ENCODE results near the gene ERVW-1.
"Not testable (repeated sequence)": the region's sequence is repeated elsewhere in the genome, so short reads cannot be mapped to it uniquely, and the experiment has no call there.

ERVW-1 gene

GRCh38 chr7:92477681-92478080 lies at the start of gene ERVW-1:
Gene ERVW-1 (minus strand): TSS chr7:92477946. CDS start chr7:92470381, 7,565 bp downstream.
- not testable (repeated sequence) for DNase-seq (ENCODE audit: low read depth in 2 of 2)

GRCh38 chr7:92523110-92523509 lies 45.4 kb upstream of the ERVW-1 start:
- no peak for DNase-seq (ENCODE audit: low read depth in 2 of 2)

- DNase-seq (ENCODE audit: low read depth in 2 of 2), result no peak
These were observed 42.3 kb upstream of the ERVW-1 start for GRCh38 chr7:92520024-92520423.

- DNase-seq (ENCODE audit: low read depth in 2 of 2), result no peak
These were observed 39.9 kb upstream of the ERVW-1 start for GRCh38 chr7:92517631-92518030.

- DNase-seq (ENCODE audit: low read depth in 2 of 2), result no peak
These were observed 35.6 kb upstream of the ERVW-1 start for GRCh38 chr7:92513167-92513902.

GRCh38 chr7:92508946-92509345 lies 31.2 kb upstream of the ERVW-1 start:
- DNase-seq (ENCODE audit: low read depth in 2 of 2), result no peak

- DNase-seq (ENCODE audit: low read depth in 2 of 2), result no peak
These were observed 28.6 kb upstream of the ERVW-1 start for GRCh38 chr7:92506363-92506762.

GRCh38 chr7:92504563-92504962 lies 26.8 kb upstream of the ERVW-1 start:
- DNase-seq (ENCODE audit: low read depth in 2 of 2), result no peak

GRCh38 chr7:92503767-92504166 lies 26.0 kb upstream of the ERVW-1 start:
- DNase-seq (ENCODE audit: low read depth in 2 of 2), result no peak

- DNase-seq (ENCODE audit: low read depth in 2 of 2), result no peak
These were observed 20.8 kb upstream of the ERVW-1 start for GRCh38 chr7:92498557-92498956.

- DNase-seq (ENCODE audit: low read depth in 2 of 2), result no peak
These were observed 19.1 kb upstream of the ERVW-1 start for GRCh38 chr7:92496876-92497275.

- DNase-seq (ENCODE audit: low read depth in 2 of 2), result no peak
These were observed 11.9 kb upstream of the ERVW-1 start for GRCh38 chr7:92489634-92490033.

- no peak for DNase-seq (ENCODE audit: low read depth in 2 of 2)
These were observed 10.1 kb upstream of the ERVW-1 start for GRCh38 chr7:92487804-92488203.

- no peak for DNase-seq (ENCODE audit: low read depth in 2 of 2)
These were observed 8.2 kb upstream of the ERVW-1 start for GRCh38 chr7:92485974-92486373.

GRCh38 chr7:92485267-92485892 lies 7.6 kb upstream of the ERVW-1 start:
- DNase-seq (ENCODE audit: low read depth in 2 of 2), result no peak

- DNase-seq (ENCODE audit: low read depth in 2 of 2), result not testable (repeated sequence)
These were observed 6.5 kb upstream of the ERVW-1 start for GRCh38 chr7:92484226-92484625.

- DNase-seq (ENCODE audit: low read depth in 2 of 2), result not testable (repeated sequence)
These were observed 5.9 kb upstream of the ERVW-1 start for GRCh38 chr7:92483624-92484023.

GRCh38 chr7:92479146-92479545 lies 1.4 kb upstream of the ERVW-1 start:
- DNase-seq (ENCODE audit: low read depth in 2 of 2), result not testable (repeated sequence)

- no peak for DNase-seq (ENCODE audit: low read depth in 2 of 2)
These were observed 965 bp upstream of the ERVW-1 start for GRCh38 chr7:92478711-92479110.

- DNase-seq (ENCODE audit: low read depth in 2 of 2), result no peak
These were observed 349 bp upstream of the ERVW-1 start for GRCh38 chr7:92478095-92478494.

- DNase-seq (ENCODE audit: low read depth in 2 of 2), result not testable (repeated sequence)
These were observed 1.7 kb downstream of the ERVW-1 start for GRCh38 chr7:92475851-92476590.

- DNase-seq (ENCODE audit: low read depth in 2 of 2), result not testable (repeated sequence)
These were observed 2.4 kb downstream of the ERVW-1 start for GRCh38 chr7:92475261-92475770.

All from stimulated activated CD4-positive, alpha-beta T cell treated with anti-CD3 and anti-CD28 coated beads, Interleukin-12 subunit alpha, Interleukin-12 subunit beta, amount 100 ng/mL, for 24 hours (primary cell).